Chondrocyte (in vitro differentiated cells): ENCODE measurements around the gene DPP4. TPM values are rescaled to one million over a fixed set of nuclear protein-coding genes. Genes with fewer than 3 reads are reported as not detected.
"Not testable (repeated sequence)": the region's sequence is repeated elsewhere in the genome, so short reads cannot be mapped to it uniquely, and the experiment has no call there.

Experiments used
- DNase-seq: peaks from one replicate; pipeline ENCODE4 v3.0.0; 2021; ENCODE audit warnings: mixed read lengths, low spot score
- H3K27ac Mint-ChIP-seq: one replicate; pipeline ENCODE4 v1.8.0; 2021; ENCODE audit warnings: mild to moderate bottlenecking, moderate library complexity, mixed read lengths; ENCODE audit not compliant: unreplicated experiment
- H3K27me3 Mint-ChIP-seq: 2 replicates; pipeline ENCODE4 v1.8.0; 2021; ENCODE audit warnings: low read depth, mixed read lengths
- H3K36me3 Mint-ChIP-seq: 2 replicates; pipeline ENCODE4 v1.8.0; 2021; ENCODE audit warnings: low read depth, mixed read lengths
- H3K4me1 Mint-ChIP-seq: 2 replicates; pipeline ENCODE4 v1.8.0; 2021; ENCODE audit warnings: low read depth, mild to moderate bottlenecking, mixed read lengths
- H3K4me3 Mint-ChIP-seq: one replicate; pipeline ENCODE4 v1.8.0; 2021; ENCODE audit warnings: mild to moderate bottlenecking, moderate library complexity, mixed read lengths; ENCODE audit not compliant: unreplicated experiment
- H3K9me3 Mint-ChIP-seq: 2 replicates; pipeline ENCODE4 v1.8.0; 2021; ENCODE audit warnings: low read depth, mixed read lengths
- CTCF ChIP-seq: fragments of 200-600 bp; sonication (generic); IDR thresholded peaks from 2 replicates; pipeline ENCODE4 v1.5.0; 2021; ENCODE audit warnings: antibody characterized with exemption, mild to moderate bottlenecking, moderate library complexity
- total RNA-seq: library from RNA; stranded (reverse); gene quantifications from 3 replicates; pipeline ENCODE4 v1.2.1, GENCODE V29; 2021

Gene DPP4
- total RNA-seq, 1 donor from 2014 or later, result 0.42 TPM

GRCh38 chr2:162057426-162057825, 16.6 kb downstream of the DPP4 start:
- TF ChIP-seq CTCF, result no peak
- Mint-ChIP-seq H3K4me3 (no peak overlapping the region), H3K27me3 (peaks cover 8% of the 10 kb centered on the region), H3K9me3 (peaks cover 10% of the 10 kb centered on the region), H3K36me3 (peaks cover 2% of the 10 kb centered on the region), H3K4me1 (no peaks in the 10 kb centered on the region), H3K27ac (no peak overlapping the region)
- DNase-seq, result no peak

- Mint-ChIP-seq H3K9me3 (peaks cover 10% of the 10 kb centered on the region), H3K4me3 (no peak overlapping the region), H3K27ac (no peak overlapping the region), H3K36me3 (peaks cover 2% of the 10 kb centered on the region), H3K4me1 (no peaks in the 10 kb centered on the region), H3K27me3 (peaks cover 8% of the 10 kb centered on the region)
- TF ChIP-seq CTCF, result no peak
- no peak for DNase-seq
These were observed 17.1 kb downstream of the DPP4 start for GRCh38 chr2:162056796-162057399.

- Mint-ChIP-seq H3K9me3 (peaks cover 10% of the 10 kb centered on the region), H3K27me3 (no peaks in the 10 kb centered on the region), H3K36me3 (peaks cover 2% of the 10 kb centered on the region), H3K4me3 (no peak overlapping the region), H3K27ac (no peak overlapping the region), H3K4me1 (no peaks in the 10 kb centered on the region)
- no peak for DNase-seq
- no peak for TF ChIP-seq CTCF
These were observed 20.2 kb downstream of the DPP4 start for GRCh38 chr2:162053808-162054155.

- H3K36me3 Mint-ChIP-seq, result peaks cover 2% of the 10 kb centered on the region
- H3K27ac Mint-ChIP-seq, result no peak overlapping the region
- DNase-seq, result no peak
- H3K9me3 Mint-ChIP-seq, result peaks cover 10% of the 10 kb centered on the region
- H3K4me3 Mint-ChIP-seq, result no peak overlapping the region
- H3K4me1 Mint-ChIP-seq, result no peaks in the 10 kb centered on the region
- peaks cover 4% of the 10 kb centered on the region for H3K27me3 Mint-ChIP-seq
- no peak for TF ChIP-seq CTCF
These were observed 20.8 kb downstream of the DPP4 start for GRCh38 chr2:162053066-162053807.

GRCh38 chr2:162050513-162050961, 23.5 kb downstream of the DPP4 start:
- Mint-ChIP-seq H3K27me3 (peaks cover 9% of the 10 kb centered on the region), H3K4me3 (no peak overlapping the region), H3K27ac (no peak overlapping the region), H3K9me3 (no peaks in the 10 kb centered on the region), H3K36me3 (no peaks in the 10 kb centered on the region), H3K4me1 (no peaks in the 10 kb centered on the region)
- TF ChIP-seq CTCF, result no peak
- DNase-seq, result no peak

GRCh38 chr2:162049089-162049488, 24.9 kb downstream of the DPP4 start:
- H3K9me3 Mint-ChIP-seq, H3K36me3 Mint-ChIP-seq, H3K4me1 Mint-ChIP-seq, H3K27me3 Mint-ChIP-seq, H3K4me3 Mint-ChIP-seq, DNase-seq, H3K27ac Mint-ChIP-seq: not testable (repeated sequence)
